NCI-H226 (cell line): ENCODE measurements around the gene AQP12B.

Experiments
- DNase-seq: peaks from one replicate; pipeline ENCODE4 v3.0.0-alpha.2; 2015

Gene AQP12B

GRCh38 chr2:240646900-240647502 lies 35.7 kb downstream of the AQP12B start:
- DNase-seq: no peak

- DNase-seq: no peak
Measured at GRCh38 chr2:240646176-240646899, 36.3 kb downstream of the AQP12B start.

GRCh38 chr2:240645801-240646175 lies 36.9 kb downstream of the AQP12B start:
- no peak for DNase-seq

GRCh38 chr2:240645346-240645745 lies 37.3 kb downstream of the AQP12B start:
- DNase-seq: no peak

GRCh38 chr2:240644859-240645301 lies 37.8 kb downstream of the AQP12B start:
- no peak for DNase-seq

- DNase-seq: no peak
Measured at GRCh38 chr2:240644171-240644651, 38.5 kb downstream of the AQP12B start.

GRCh38 chr2:240643811-240644150 lies 38.9 kb downstream of the AQP12B start:
- no peak for DNase-seq

- DNase-seq: no peak
Measured at GRCh38 chr2:240643093-240643810, 39.4 kb downstream of the AQP12B start.

GRCh38 chr2:240642806-240643092 lies 39.9 kb downstream of the AQP12B start:
- no peak for DNase-seq

- no peak for DNase-seq
Measured at GRCh38 chr2:240642061-240642805, 40.5 kb downstream of the AQP12B start.

GRCh38 chr2:240640939-240641338 lies 41.7 kb downstream of the AQP12B start:
- no peak for DNase-seq

GRCh38 chr2:240639566-240639965 lies 43.1 kb downstream of the AQP12B start:
- DNase-seq: no peak

- DNase-seq: no peak
Measured at GRCh38 chr2:240638512-240639160, 44.0 kb downstream of the AQP12B start.

- no peak for DNase-seq
Measured at GRCh38 chr2:240637901-240638345, 44.8 kb downstream of the AQP12B start.

GRCh38 chr2:240637116-240637900 lies 45.4 kb downstream of the AQP12B start:
- DNase-seq: no peak

GRCh38 chr2:240636563-240637115 lies 46.0 kb downstream of the AQP12B start:
- DNase-seq: no peak

- no peak for DNase-seq
Measured at GRCh38 chr2:240635998-240636547, 46.6 kb downstream of the AQP12B start.

- no peak for DNase-seq
Measured at GRCh38 chr2:240635121-240635997, 47.3 kb downstream of the AQP12B start.

GRCh38 chr2:240632306-240632721 lies 50.4 kb downstream of the AQP12B start:
- no peak for DNase-seq
